K562 (cell line): ENCODE results near the gene CCR8. TPM values are rescaled to one million over a fixed set of nuclear protein-coding genes. Genes with fewer than 3 reads are reported as not detected.

ENCODE experiments used
- ATAC-seq: fragments of 200-7000 bp; cut with Tn5 transposase; 3 replicates; pipeline ENCODE4 v1.9.1; 2020; ENCODE audit warnings: moderate library complexity
- BruUV-seq: library from RNA; stranded (reverse); fragments of 400-500 nt; replicated peaks from 2 replicates; lab custom pipeline; 2021; lab: Mats Ljungman, UMichigan
- CTCF ChIA-PET: fragments of 300-600 bp; formaldehyde crosslinking; extraction: SDS; loops from one replicate; lab custom pipeline; 2021; ENCODE audit warnings: low intra/inter-chr PET ratio; lab: Yijun Ruan, JAX
- POLR2A ChIA-PET: fragments of 300-600, 350-650 bp; sonication (Branson Sonifier 250); formaldehyde crosslinking; extraction: SDS; loops from one replicate; lab custom pipeline; 2021; ENCODE audit warnings: antibody characterized with exemption, inconsistent platforms; lab: Yijun Ruan, JAX
- DNase-seq, 4 experiments: peaks; one replicate each; pipeline versions ENCODE4 v3.0.0 to v3.0.0-alpha.2; 2011 to 2018; ENCODE audit warnings: low spot score in 3 of 4, mixed read lengths in 3 of 4; ENCODE audit errors: extremely low read depth in 1 of 4
- FAIRE-seq: peaks from 2 replicates; lab custom pipeline; 2011; peaks lifted over from hg19 to GRCh38; lab: Jason Lieb, UNC
- H2AFZ ChIP-seq: 2 replicates; pipeline ENCODE4 v1.6.0; 2011; ENCODE audit warnings: low read depth, low read length, control low read depth, inconsistent platforms
- H3K27ac ChIP-seq: fragments of 200-600 bp; 3 replicates; pipeline ENCODE4 v1.8.0; 2011; ENCODE audit warnings: low read depth, mild to moderate bottlenecking, control low read depth, inconsistent platforms, low read length, moderate library complexity, mixed read lengths; ENCODE audit errors: extremely low read depth
- H3K27me3 ChIP-seq, 2 experiments: fragments of 300-600 bp in 1 of 2; 2 replicates in 1 of 2; 3 replicates in 1 of 2; pipeline versions ENCODE4 v1.6.0 to v1.8.0; 2011; ENCODE audit warnings: inconsistent platforms in 2 of 2, low read length in 2 of 2, mild to moderate bottlenecking in 1 of 2, mixed read lengths in 1 of 2, moderate library complexity in 1 of 2; ENCODE audit not compliant: control insufficient read depth in 2 of 2, insufficient read depth in 2 of 2
- H3K36me3 ChIP-seq: fragments of 300-600 bp; 3 replicates; pipeline ENCODE4 v1.8.0; 2011; ENCODE audit warnings: mild to moderate bottlenecking, low read length, inconsistent platforms; ENCODE audit not compliant: control insufficient read depth, insufficient read depth
- H3K4me1 ChIP-seq, 2 experiments: fragments of 200-600 bp in 1 of 2; replicated peaks in 1 of 2; 2 replicates in 1 of 2; 3 replicates in 1 of 2; pipeline versions ENCODE4 v1.5.1 to v1.8.0; 2011; ENCODE audit warnings: inconsistent platforms in 2 of 2, low read length in 2 of 2, mild to moderate bottlenecking in 1 of 2, mixed read lengths in 1 of 2, moderate library complexity in 1 of 2; ENCODE audit not compliant: control insufficient read depth in 2 of 2, insufficient read depth in 2 of 2
- H3K4me2 ChIP-seq: 2 replicates; pipeline ENCODE4 v1.6.1; 2011; ENCODE audit warnings: low read length, control low read depth, inconsistent platforms, mixed read lengths; ENCODE audit not compliant: insufficient read depth
- H3K4me3 ChIP-seq: fragments of 200-600 bp; sonication (generic), shearing (Covaris generic); 2 replicates; pipeline ENCODE4 v1.5.1; 2016; ENCODE audit warnings: control low read depth, inconsistent platforms
- H3K79me2 ChIP-seq: fragments of 200-600 bp; 3 replicates; pipeline ENCODE4 v1.8.0; 2011; ENCODE audit warnings: low read length, inconsistent platforms; ENCODE audit not compliant: control insufficient read depth, insufficient read depth
- H3K9ac ChIP-seq, 2 experiments: 2 replicates each; pipeline versions ENCODE4 v1.6.0 to v1.6.1; 2011; ENCODE audit warnings: low read depth in 2 of 2, low read length in 2 of 2, control low read depth in 1 of 2, inconsistent platforms in 1 of 2, mild to moderate bottlenecking in 1 of 2, mixed read lengths in 1 of 2; ENCODE audit not compliant: insufficient read depth in 1 of 2
- H3K9me1 ChIP-seq: one replicate; pipeline ENCODE4 v1.6.0; 2011; ENCODE audit warnings: inconsistent platforms, mild to moderate bottlenecking, low read length, moderate library complexity; ENCODE audit not compliant: control insufficient read depth, insufficient read depth
- H3K9me3 ChIP-seq: replicated peaks from 2 replicates; pipeline ENCODE4 v1.5.1; 2011; ENCODE audit warnings: low read depth, low read length, inconsistent platforms; ENCODE audit not compliant: control insufficient read depth, insufficient read depth
- H4K20me1 ChIP-seq: replicated peaks from 2 replicates; pipeline ENCODE4 v1.6.1; 2011; ENCODE audit warnings: low read length, inconsistent platforms, mixed read lengths; ENCODE audit not compliant: control insufficient read depth, insufficient read depth
- FOXP1 ChIP-seq: sonication (generic); formaldehyde crosslinking; IDR thresholded peaks from 2 replicates; pipeline ENCODE4 v1.8.0; 2022; ENCODE audit warnings: mild to moderate bottlenecking, missing genetic modification reagents
- MCM5 ChIP-seq: fragments of 450-650 bp; IDR thresholded peaks from 2 replicates; pipeline ENCODE4 v1.6.1; 2016; ENCODE audit warnings: low read depth
- POLR2AphosphoS5 ChIP-seq: IDR thresholded peaks from 2 replicates; pipeline ENCODE4 v1.6.1; 2011; ENCODE audit warnings: mild to moderate bottlenecking, low read depth, low read length, moderate library complexity; ENCODE audit not compliant: control insufficient read depth, insufficient read depth
- THAP12 ChIP-seq: fragments of 250-450 bp; sonication (Bioruptor Pico); IDR thresholded peaks from 2 replicates; pipeline ENCODE4 v1.9.0; 2021; ENCODE audit warnings: mild to moderate bottlenecking, inconsistent platforms
- ZNF79 ChIP-seq: fragments of 250-450 bp; sonication (Bioruptor Pico); IDR thresholded peaks from 2 replicates; pipeline ENCODE4 v1.4.0; 2020; ENCODE audit warnings: low read depth, mild to moderate bottlenecking, moderate library complexity
- WGBS: fragments of 100-300 bp; shearing (Covaris generic); methylation state at CpG from one replicate; pipeline ENCODE4 v1.1.6; 2016; ENCODE audit warnings: low coverage, mixed read lengths; ENCODE audit not compliant: insufficient coverage; ENCODE audit errors: missing lambda C conversion rate; 5-methylcytosine and 5-hydroxymethylcytosine counted together
- in situ Hi-C: fragments of 300-500 bp; cut with MboI; formaldehyde crosslinking; loops from 4 replicates; pipeline ENCODE4 v1.15.0; 2018; ENCODE audit warnings: inconsistent platforms, mixed read lengths
- intact Hi-C: fragments of 100-400 bp; cut with micrococcal nuclease; formaldehyde crosslinking; loops from 2 replicates; pipeline ENCODE4 v1.14.2; 2022
- polyA plus RNA-seq, 8 experiments: library from polyadenylated mRNA; depleted of rRNA in 4 of 8; stranded (reverse) in 5 of 8; unstranded in 3 of 8; fragments of >200 nt; fragmentation: Nextera tagmentation in 2 of 8; fragmentation: Illumina TruSeq in 1 of 8; extraction: Ambion mirVana in 2 of 8; extraction: Trizol in 1 of 8; gene quantifications; 2 replicates each; pipeline versions ENCODE4 v1.2.1 to v1.2.3, GENCODE V29; 2011 to 2014; ENCODE audit warnings: inconsistent platforms in 1 of 8, missing spikeins in 1 of 8
- total RNA-seq, 7 experiments: library from RNA; depleted of rRNA in 6 of 7; stranded (reverse); fragments of >200 nt in 6 of 7; fragmentation: Illumina TruSeq in 2 of 7; extraction: Trizol in 2 of 7; gene quantifications; 2 replicates each; pipeline versions ENCODE4 v1.2.1 to v1.2.3, GENCODE V29; 2011 to 2021; ENCODE audit warnings: low replicate concordance in 1 of 7

The CCR8 gene
- total and polyA plus RNA-seq, 9 of the 15 experiments (the other 6 are each of a cell fraction or from before 2014, with no cell fraction given): not detected

DNA sequence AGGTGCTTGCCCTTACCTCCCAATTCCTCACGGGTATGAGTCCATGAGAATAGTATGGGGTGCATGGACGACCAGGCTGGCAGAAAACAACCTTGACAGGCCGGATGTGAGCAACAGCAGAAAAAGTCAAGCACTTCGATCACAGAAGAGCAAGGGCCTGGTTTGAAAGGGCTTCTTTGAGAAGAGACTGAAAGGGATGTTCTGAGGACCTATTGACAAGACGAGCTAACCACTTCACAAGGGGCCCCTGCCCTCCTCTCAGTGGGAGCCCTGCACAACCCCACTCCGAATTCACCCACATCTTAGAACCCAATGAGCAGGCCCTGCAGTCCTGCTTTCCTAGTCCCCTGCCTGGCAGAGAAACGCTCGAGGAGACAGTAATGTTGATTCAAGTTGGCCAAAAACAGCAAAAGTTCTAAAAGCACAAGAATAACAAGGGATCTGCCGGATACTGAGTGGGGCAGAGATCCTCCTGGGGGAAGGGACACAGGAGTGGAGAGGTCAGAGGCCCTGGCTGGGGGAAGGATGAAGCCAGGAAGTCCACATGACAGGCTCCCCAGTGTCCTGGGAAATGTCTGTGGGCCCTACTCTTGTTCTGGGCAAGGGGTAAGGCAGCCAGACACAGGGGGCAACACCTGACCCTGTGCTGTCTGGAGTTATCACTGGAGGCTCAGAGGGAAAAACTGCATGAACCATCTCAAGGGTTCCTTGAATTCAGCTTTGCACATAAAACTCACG lies 34.9 kb upstream of the CCR8 start:
- Histone ChIP-seq H4K20me1 (no peaks in the 10 kb centered on the region), H3K9ac (no peak overlapping the region), H3K4me1 (no peaks in the 10 kb centered on the region), H3K4me2 (no peak overlapping the region), H3K27me3 (peaks cover 3 to 20% of the 10 kb centered on the region in 2 experiments; a peak in 3 of 5 replicates), H3K4me3 (no peak overlapping the region), H3K36me3 (no peaks in the 10 kb centered on the region), H3K79me2 (no peaks in the 10 kb centered on the region), H3K9me1 (no peaks in the 10 kb centered on the region), H3K9me3 (peaks cover 3% of the 10 kb centered on the region; the same call in 1 of the 2 replicates), H3K27ac (no peak overlapping the region), H2AFZ (no peak overlapping the region)
- in situ Hi-C loops: no loop called here
- FAIRE-seq (no peak), DNase-seq (peak in 1 of 4 experiments; percentile 3), ATAC-seq (no peak)
- BruUV-seq: no TSS peak
- intact Hi-C loops: no loop called here
- TF ChIP-seq THAP12 (CRISPR knock-in tag) (no peak), MCM5 (no peak), ZNF79 (CRISPR knock-in tag) (no peak), POLR2AphosphoS5 (no peak), FOXP1 (no peak)
- 6% methylated on average over 10 of the region's 10 CpGs for WGBS
- CTCF ChIA-PET: no interaction called here
- POLR2A ChIA-PET: interaction anchor here (1.1 kb wide), 1 partner anchor 112 kb away, joined by 3 read pairs; the partner anchor contains the start of gene RPSA
